ENCODE data around the gene FOXI2.

Gene FOXI2

DNA sequence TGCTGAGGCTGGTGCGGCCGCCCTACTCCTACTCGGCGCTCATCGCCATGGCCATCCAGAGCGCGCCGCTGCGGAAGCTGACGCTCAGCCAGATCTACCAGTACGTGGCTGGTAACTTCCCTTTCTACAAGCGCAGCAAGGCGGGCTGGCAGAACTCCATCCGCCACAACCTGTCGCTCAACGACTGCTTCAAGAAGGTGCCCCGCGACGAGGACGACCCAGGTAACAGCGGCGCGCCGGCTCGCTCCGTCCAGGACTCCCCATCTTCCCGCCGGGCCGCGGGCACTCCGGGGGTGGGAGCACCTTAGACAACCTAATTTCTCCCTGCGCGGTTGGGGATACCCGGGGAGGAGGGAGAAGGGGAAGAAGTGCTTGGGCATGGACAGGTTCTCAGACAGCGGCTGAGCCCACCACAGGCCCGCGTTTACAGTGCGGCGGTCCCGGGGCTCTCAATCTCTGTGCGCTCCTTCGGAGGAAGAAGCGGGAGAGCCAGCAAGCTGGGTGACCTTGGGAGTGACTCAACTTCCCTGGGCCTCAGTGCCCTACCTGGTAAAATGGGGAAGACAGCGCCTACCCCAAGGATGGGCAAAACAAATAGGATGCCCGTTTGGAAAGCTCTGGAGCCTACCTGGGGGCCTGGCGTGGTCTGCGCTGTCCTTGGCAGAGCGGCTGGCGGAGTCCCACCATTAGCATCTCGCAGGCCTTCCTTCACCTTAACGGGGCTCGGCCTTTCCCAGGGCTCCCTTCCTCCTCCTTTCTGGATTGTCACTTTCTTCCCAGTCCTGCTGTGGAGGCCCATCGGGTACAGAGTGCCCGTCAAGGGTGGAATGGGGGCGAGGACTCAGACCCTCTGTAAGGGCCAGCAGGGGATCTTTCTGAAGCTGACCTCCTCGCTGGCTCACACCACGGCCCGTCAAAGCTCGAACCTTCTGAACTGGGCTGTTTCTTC is 852 bp downstream of the FOXI2 start:
- Histone ChIP-seq H3K36me3 (replicated peaks) (no peaks in the 10 kb centered on the region), H3K27ac (no peak overlapping the region), H3K27me3 (replicated peaks) (peaks cover 50% of the 10 kb centered on the region), H3K4me3 (ENCODE audit: low read depth, low read length) (no peak overlapping the region)
- DNase-seq, result no peak
- no peak for TF ChIP-seq CTCF (IDR thresholded peaks at IDR 0.05; ENCODE audit: low read depth, low read length, missing control alignments)
- in situ Hi-C loops (cut with HindIII; ENCODE audit: low pct_ligation_motif_present, low sequenced_read_pairs), result no loop called here

GRCh38 chr10:127738512-127739424 is 1.8 kb downstream of the FOXI2 start:
- in situ Hi-C loops (cut with HindIII; ENCODE audit: low pct_ligation_motif_present, low sequenced_read_pairs), result no loop called here
- H3K36me3 ChIP-seq (replicated peaks), result no peaks in the 10 kb centered on the region
- no peak for DNase-seq
- H3K4me3 ChIP-seq (ENCODE audit: low read depth, low read length), result no peak overlapping the region
- peaks cover 50% of the 10 kb centered on the region for H3K27me3 ChIP-seq (replicated peaks)
- no peak for TF ChIP-seq CTCF (IDR thresholded peaks at IDR 0.05; ENCODE audit: low read depth, low read length, missing control alignments)
- H3K27ac ChIP-seq, result no peak overlapping the region

DNA sequence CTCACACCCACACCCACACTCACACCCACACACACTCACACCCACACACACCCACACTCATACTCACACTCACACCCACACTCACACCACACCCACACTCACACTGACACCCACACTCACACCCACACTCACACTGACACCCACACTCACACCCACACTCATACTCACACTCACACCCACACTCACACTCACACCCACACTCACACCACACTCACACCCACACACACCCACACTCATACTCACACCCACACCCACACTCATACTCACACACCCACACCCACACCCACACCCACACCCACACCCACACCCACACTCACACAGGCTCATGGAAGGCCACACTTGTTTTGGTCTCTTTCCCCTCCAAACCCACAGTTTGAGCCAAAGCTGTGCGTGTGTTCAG is 2.9 kb downstream of the FOXI2 start:
- Histone ChIP-seq H3K27ac (no peak overlapping the region), H3K27me3 (replicated peaks) (peaks cover 44% of the 10 kb centered on the region), H3K36me3 (replicated peaks) (no peaks in the 10 kb centered on the region), H3K4me3 (ENCODE audit: low read depth, low read length) (no peak overlapping the region)
- no peak for TF ChIP-seq CTCF (IDR thresholded peaks at IDR 0.05; ENCODE audit: low read depth, low read length, missing control alignments)
- no peak for DNase-seq
- in situ Hi-C loops (cut with HindIII; ENCODE audit: low pct_ligation_motif_present, low sequenced_read_pairs), result no loop called here

GRCh38 chr10:127740596-127740995 is 3.6 kb downstream of the FOXI2 start:
- no peak for TF ChIP-seq CTCF (IDR thresholded peaks at IDR 0.05; ENCODE audit: low read depth, low read length, missing control alignments)
- no peak overlapping the region for H3K27ac ChIP-seq
- no peak for DNase-seq
- in situ Hi-C loops (cut with HindIII; ENCODE audit: low pct_ligation_motif_present, low sequenced_read_pairs), result no loop called here
- H3K36me3 ChIP-seq (replicated peaks), result no peaks in the 10 kb centered on the region
- peaks cover 37% of the 10 kb centered on the region for H3K27me3 ChIP-seq (replicated peaks)
- no peak overlapping the region for H3K4me3 ChIP-seq (ENCODE audit: low read depth, low read length)

DNA sequence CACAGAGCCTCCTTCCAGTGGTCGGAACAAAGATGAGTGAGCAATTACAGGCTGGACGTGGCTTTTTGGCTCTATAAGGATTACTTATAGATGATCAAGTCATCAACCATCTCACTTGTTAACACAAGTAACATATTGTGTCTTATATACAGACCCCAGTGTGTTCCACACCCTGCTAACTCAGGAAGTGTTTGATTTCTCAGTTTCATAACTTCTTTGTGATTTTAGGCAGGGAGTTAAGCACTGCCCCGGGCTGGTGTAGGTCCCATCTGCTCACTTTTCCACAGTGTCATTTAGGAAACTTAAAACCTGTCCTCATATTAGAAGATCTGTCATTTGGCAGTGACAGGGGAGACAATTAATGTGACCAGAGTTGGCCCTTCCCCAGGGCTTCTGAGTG is 6.2 kb downstream of the FOXI2 start:
- in situ Hi-C loops (cut with HindIII; ENCODE audit: low pct_ligation_motif_present, low sequenced_read_pairs), result no loop called here
- H3K27ac ChIP-seq, result no peak overlapping the region
- H3K4me3 ChIP-seq (ENCODE audit: low read depth, low read length), result no peak overlapping the region
- no peak for TF ChIP-seq CTCF (IDR thresholded peaks at IDR 0.05; ENCODE audit: low read depth, low read length, missing control alignments)
- DNase-seq, result no peak
- peaks cover 11% of the 10 kb centered on the region for H3K27me3 ChIP-seq (replicated peaks)
- H3K36me3 ChIP-seq (replicated peaks), result no peaks in the 10 kb centered on the region

Measured in brain microvascular endothelial cell (primary cell).